Prostate gland (tissue), 2 donors: Measurements from ENCODE around the gene MYO1A. TPM values are rescaled to one million over a fixed set of nuclear protein-coding genes. Genes with fewer than 3 reads are reported as not detected.

ENCODE experiments used
- DNase-seq: peaks from one replicate; pipeline ENCODE4 v3.0.0-alpha.2; 2019; ENCODE audit warnings: low spot score
- H3K27ac ChIP-seq, 2 donors: fragments of 200-600 bp; sonication (generic); 2 replicates each; pipeline ENCODE4 v1.5.1; 2017 to 2019
- H3K27me3 ChIP-seq: fragments of 200-600 bp; sonication (generic); replicated peaks from 2 replicates; pipeline ENCODE4 v1.5.1; 2019; ENCODE audit not compliant: insufficient read depth
- H3K36me3 ChIP-seq, 2 donors: fragments of 200-600 bp; sonication (generic); 1 replicate in 1 of 2; 2 replicates in 1 of 2; pipeline versions ENCODE4 v1.5.1 to v1.8.1; 2017 to 2019
- H3K4me1 ChIP-seq: fragments of 200-600 bp; sonication (generic); replicated peaks from 2 replicates; pipeline ENCODE4 v1.5.1; 2019
- H3K4me3 ChIP-seq, 2 donors: fragments of 200-600 bp; sonication (generic); 2 replicates each; pipeline ENCODE4 v1.5.1; 2017 to 2019
- H3K9me3 ChIP-seq: fragments of 200-600 bp; sonication (generic); 2 replicates; pipeline ENCODE4 v1.5.1; 2017
- POLR2A ChIP-seq: fragments of 450-650 bp; IDR thresholded peaks from one replicate; pipeline ENCODE4 v1.6.1; 2016; ENCODE audit warnings: antibody characterized with exemption, mild to moderate bottlenecking
- POLR2AphosphoS5 ChIP-seq: sonication (generic); formaldehyde crosslinking; IDR thresholded peaks from one replicate; pipeline ENCODE4 v1.6.1; 2017; ENCODE audit warnings: antibody characterized with exemption
- WGBS: methylation state at CpG from one replicate; pipeline ENCODE4 v1.1.5; 2018; 5-methylcytosine and 5-hydroxymethylcytosine counted together
- intact Hi-C: fragments of 100-400 bp; cut with DNase I; formaldehyde crosslinking; loops from one replicate; pipeline ENCODE4 v1.14.2; 2022
- total RNA-seq, 2 donors: library from RNA; depleted of rRNA; stranded (reverse); fragments of >200 nt; gene quantifications; one replicate each; pipeline ENCODE4 v1.1.0, GENCODE V29; 2016
- TF ChIP-seq, protein P1 (sequence below), 4 experiments: fragments of 200-600 bp in 2 of 4; fragments of 450-650 bp in 2 of 4; sonication (generic) in 2 of 4; IDR thresholded peaks; 1 replicate in 3 of 4; 2 replicates in 1 of 4; pipeline ENCODE4 v1.5.1; 2016 to 2019; ENCODE audit warnings: antibody characterized with exemption in 4 of 4, mild to moderate bottlenecking in 2 of 4, moderate library complexity in 2 of 4

The MYO1A gene
- total RNA-seq, 2 donors from 2014 or later = 0.09 to 0.74 TPM

DNA sequence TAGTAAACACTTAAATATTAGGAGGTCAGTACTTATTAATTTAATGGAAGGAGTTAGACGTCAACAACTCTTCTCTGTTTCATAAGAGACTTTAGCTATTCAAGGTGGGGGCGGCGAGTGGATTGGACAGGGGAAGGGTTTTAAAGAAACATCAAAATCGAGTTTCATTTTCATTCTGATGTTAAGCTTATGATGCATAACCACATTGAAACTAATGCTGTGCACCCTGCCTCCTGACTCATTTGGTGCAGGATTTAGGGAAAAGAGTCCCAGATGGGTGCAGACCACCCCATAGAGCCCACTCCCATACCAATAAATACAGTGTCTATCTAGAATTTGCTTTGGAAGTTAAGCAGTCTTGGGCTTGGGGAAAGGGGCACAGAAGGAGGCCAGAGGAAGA is 50.9 kb downstream of the MYO1A start:
- peaks cover 0 to 19% of the 10 kb centered on the region in 2 donors for H3K36me3 ChIP-seq
- intact Hi-C loops = no loop called here
- TF ChIP-seq POLR2A (no peak), POLR2AphosphoS5 (no peak)
- TF ChIP-seq, protein P1, sequence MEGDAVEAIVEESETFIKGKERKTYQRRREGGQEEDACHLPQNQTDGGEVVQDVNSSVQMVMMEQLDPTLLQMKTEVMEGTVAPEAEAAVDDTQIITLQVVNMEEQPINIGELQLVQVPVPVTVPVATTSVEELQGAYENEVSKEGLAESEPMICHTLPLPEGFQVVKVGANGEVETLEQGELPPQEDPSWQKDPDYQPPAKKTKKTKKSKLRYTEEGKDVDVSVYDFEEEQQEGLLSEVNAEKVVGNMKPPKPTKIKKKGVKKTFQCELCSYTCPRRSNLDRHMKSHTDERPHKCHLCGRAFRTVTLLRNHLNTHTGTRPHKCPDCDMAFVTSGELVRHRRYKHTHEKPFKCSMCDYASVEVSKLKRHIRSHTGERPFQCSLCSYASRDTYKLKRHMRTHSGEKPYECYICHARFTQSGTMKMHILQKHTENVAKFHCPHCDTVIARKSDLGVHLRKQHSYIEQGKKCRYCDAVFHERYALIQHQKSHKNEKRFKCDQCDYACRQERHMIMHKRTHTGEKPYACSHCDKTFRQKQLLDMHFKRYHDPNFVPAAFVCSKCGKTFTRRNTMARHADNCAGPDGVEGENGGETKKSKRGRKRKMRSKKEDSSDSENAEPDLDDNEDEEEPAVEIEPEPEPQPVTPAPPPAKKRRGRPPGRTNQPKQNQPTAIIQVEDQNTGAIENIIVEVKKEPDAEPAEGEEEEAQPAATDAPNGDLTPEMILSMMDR (IDR thresholded peaks at IDR 0.05) = no peak
- no peak for DNase-seq
- no peak overlapping the region for H3K27ac ChIP-seq
- H3K4me1 ChIP-seq = no peaks in the 10 kb centered on the region
- no peaks in the 10 kb centered on the region for H3K9me3 ChIP-seq
- 66% methylated on average over 4 of the region's 4 CpGs for WGBS
- H3K4me3 ChIP-seq = no peak overlapping the region
- no peaks in the 10 kb centered on the region for H3K27me3 ChIP-seq

DNA sequence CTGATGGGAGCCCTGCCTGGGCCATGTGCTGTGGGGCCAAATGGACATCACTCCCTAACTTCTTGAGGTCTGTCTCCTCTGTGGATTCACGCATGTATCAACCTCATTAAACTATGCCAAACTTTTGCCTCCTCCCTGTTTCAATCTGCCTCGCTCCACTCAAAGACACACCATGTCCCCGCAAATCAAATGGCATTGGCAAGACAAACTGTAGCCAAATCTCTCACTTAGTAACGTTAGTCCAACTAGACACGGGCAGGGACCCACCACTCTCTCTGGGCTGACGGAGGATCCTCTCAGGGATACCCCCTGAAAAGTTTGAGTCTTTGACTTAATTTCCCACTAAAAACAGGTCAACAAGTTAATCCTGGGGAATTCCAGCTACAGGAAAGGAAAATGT is 51.6 kb downstream of the MYO1A start:
- H3K36me3 ChIP-seq = peaks cover 0 to 15% of the 10 kb centered on the region in 2 donors
- WGBS = 77% methylated on average over 6 of the region's 6 CpGs
- no peaks in the 10 kb centered on the region for H3K9me3 ChIP-seq
- TF ChIP-seq, protein P1 (IDR thresholded peaks at IDR 0.05) = no peak
- TF ChIP-seq POLR2A (no peak), POLR2AphosphoS5 (no peak)
- no peaks in the 10 kb centered on the region for H3K27me3 ChIP-seq
- intact Hi-C loops = no loop called here
- H3K4me3 ChIP-seq = no peak overlapping the region
- H3K4me1 ChIP-seq = no peaks in the 10 kb centered on the region
- no peak for DNase-seq
- H3K27ac ChIP-seq = no peak overlapping the region

DNA sequence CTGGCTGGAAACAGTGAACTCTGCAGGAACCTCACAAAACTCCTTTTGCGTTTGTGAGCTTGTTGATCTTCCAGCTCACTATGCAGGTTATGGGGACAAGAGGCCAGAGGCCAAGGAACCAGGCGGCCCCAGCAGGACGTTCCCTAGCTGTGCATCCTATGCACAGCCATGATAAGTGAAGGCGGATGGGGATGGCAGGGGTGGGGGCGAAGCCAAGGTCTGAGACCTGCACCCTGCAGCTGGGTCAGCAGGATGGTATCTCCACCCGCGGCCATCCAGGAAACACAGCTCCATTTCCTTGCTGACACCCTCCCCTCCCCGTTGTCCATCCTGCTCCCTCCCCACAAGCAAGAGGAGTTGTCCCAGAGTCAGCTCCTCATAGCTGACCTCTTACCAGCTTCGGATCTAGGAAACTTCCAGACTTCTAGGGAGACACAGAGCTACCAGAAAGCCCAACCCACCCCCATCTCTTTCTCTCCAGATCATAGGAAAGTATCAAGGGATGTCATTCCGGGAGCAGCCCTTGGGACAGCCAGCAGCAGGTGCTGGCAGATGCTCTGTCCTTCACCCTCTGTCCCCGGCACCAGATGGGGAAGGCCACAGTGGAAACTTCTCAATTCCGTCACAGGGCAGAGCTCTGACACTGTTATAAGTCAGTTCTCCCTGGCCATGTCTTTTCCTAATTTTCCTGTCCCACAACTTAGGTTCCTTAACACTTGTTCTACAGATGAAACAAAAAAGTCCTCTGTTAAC is 53.0 kb downstream of the MYO1A start:
- TF ChIP-seq POLR2AphosphoS5 = peak; percentile 41
- TF ChIP-seq, protein P1 (IDR thresholded peaks at IDR 0.05) = no peak
- Histone ChIP-seq H3K27me3 (no peaks in the 10 kb centered on the region), H3K4me3 (no peak overlapping the region), H3K9me3 (no peaks in the 10 kb centered on the region), H3K36me3 (peaks cover 0 to 1% of the 10 kb centered on the region in 2 donors), H3K27ac (peak overlapping the region in 1 of 2 donors; percentile 4), H3K4me1 (no peaks in the 10 kb centered on the region)
- 56% methylated on average over 12 of the region's 12 CpGs for WGBS
- no peak for DNase-seq
- intact Hi-C loops = no loop called here

DNA sequence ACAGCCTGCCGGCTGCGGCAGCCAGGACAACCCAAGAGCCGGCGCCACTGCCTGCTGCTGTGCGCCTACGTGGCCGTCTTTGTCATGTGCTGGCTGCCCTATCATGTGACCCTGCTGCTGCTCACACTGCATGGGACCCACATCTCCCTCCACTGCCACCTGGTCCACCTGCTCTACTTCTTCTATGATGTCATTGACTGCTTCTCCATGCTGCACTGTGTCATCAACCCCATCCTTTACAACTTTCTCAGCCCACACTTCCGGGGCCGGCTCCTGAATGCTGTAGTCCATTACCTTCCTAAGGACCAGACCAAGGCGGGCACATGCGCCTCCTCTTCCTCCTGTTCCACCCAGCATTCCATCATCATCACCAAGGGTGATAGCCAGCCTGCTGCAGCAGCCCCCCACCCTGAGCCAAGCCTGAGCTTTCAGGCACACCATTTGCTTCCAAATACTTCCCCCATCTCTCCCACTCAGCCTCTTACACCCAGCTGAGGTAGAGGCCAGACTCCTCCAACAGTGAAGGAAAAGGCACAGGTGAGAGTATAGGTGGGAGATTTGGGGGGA is 53.9 kb downstream of the MYO1A start:
- no peaks in the 10 kb centered on the region for H3K36me3 ChIP-seq
- intact Hi-C loops = no loop called here
- 91% methylated on average over 11 of the region's 11 CpGs for WGBS

More for the DNA sequence above, 53.9 kb downstream of the MYO1A start:
- Histone ChIP-seq H3K9me3 (no peaks in the 10 kb centered on the region), H3K4me1 (no peaks in the 10 kb centered on the region), H3K4me3 (no peak overlapping the region), H3K27ac (peak overlapping the region in 1 of 2 donors; percentile 4), H3K27me3 (no peaks in the 10 kb centered on the region)
- TF ChIP-seq POLR2A (no peak), POLR2AphosphoS5 (no peak)
- TF ChIP-seq, protein P1 (IDR thresholded peaks at IDR 0.05) = no peak
- DNase-seq = no peak
